HCEC 1CT (cell line): ENCODE data around the gene ZBP1.

ENCODE experiments used
- DNase-seq: peaks from one replicate; pipeline ENCODE4 v3.0.0-alpha.2; 2017

Gene ZBP1

DNA sequence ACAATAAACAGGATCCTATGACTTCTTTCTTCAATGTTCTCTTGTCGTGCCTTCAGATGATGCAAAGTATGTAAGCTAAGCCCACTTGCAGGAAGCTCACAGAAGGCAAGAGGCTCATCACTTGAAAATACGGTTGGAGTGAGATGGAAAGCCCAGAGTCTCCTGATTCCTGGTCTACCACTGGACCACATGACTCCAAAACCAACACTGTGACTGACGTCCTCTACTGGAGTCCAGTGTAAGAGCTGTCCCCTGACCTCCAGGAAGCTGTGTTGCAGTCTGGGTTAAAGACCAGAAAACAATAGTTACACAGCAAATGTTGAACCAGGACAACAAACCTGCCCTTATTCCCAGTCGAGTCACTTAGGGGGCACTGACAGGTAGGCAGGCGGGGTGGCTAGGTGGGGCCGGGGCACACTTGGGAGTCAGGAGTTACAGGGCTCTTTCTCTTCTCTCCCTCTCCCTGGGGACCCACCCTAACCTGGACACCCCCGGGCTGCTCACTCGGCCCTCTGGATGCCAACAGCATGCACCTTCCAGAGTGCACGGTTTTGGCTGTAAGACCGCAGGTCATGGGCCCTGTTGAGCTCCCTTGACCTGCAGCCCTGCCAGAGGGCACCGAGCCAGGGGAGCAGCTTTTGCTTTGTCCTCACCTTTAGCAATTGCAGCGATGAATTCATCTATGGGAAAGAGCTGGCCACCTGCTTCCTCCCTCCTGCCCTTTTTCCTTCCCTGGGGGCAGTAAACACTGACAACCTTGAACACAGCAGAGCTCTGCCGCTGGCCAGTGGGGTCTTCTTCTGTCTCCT is 51.9 kb downstream of the ZBP1 start:
- no peak for DNase-seq

DNA sequence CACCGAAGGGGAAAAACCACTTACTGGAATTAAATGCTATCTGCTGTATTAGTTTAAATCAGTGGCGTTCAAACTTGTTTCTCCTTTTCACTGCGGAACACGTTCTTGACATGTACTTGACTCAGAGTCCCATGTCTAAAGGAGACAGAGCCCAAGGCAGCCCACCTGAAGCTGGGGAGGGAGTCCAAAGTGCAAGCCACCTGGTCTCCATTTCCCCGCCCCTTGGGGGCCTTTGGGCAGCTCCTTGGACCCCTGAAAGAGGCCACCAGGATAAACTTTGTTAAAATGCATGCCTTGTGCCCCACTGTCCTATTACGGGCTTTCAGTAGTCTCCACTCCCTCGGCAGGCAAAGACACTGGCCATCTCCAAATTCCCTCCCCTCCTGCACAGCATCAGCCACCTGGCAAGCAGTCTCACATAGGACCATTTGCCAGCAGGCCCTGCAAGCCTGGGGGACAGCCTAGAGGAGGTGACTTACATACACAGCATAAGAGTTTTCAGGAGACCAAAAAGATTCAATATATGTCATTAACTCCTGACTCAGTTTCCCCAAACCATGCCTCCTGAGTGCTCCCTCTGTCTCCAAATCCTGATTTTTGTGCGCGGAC is 52.7 kb downstream of the ZBP1 start:
- no peak for DNase-seq

DNA sequence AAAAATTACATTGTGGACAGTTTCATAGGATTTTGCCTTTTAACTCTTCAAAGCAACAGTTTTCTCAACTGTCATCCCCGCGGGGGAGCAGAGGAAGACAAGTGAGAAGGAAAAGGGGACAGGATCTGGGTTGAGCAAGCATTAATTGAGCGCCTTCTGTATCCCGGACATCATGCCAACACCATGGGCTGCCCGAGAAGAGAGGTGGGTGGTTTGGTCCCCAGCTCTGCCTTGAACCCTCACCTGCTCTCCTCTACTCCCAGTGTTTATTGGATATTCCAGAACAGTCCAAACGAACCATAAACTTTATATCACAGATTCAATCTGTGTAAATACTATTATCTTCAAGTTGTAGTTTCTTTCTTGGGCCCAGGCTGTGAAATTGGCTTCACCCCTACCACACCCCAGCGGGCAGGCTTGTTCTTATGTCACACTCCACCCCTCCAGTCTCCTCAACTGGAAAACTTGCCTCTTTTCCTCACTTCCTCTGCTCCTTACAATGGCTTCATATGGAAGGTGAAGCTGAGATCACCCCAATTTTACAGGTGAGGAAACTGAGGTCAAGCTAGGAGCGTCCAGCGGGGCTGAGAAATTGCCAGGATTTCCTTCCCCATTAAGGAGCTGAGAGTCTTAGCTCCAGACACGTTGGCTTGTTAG is 53.3 kb downstream of the ZBP1 start:
- no peak for DNase-seq

DNA sequence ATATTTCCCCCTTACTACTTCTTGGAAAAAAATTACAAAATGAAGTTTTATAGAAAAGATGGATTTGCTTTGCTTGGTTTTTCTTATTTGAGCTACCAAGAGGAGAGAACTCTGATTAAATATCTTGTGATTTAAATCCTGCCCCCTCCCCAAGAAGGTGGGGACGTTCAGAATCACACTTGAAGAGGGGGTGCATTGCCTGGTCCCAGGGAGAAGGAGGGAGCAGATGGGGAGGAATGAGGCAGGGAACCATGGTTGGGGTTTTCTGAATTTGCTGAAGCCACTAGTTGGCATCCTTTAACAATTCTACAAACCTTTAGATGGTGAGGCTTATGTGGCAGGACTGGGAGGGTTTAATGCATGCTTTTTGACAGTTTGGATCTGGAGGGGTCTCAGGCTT is 53.8 kb downstream of the ZBP1 start:
- DNase-seq = no peak

DNA sequence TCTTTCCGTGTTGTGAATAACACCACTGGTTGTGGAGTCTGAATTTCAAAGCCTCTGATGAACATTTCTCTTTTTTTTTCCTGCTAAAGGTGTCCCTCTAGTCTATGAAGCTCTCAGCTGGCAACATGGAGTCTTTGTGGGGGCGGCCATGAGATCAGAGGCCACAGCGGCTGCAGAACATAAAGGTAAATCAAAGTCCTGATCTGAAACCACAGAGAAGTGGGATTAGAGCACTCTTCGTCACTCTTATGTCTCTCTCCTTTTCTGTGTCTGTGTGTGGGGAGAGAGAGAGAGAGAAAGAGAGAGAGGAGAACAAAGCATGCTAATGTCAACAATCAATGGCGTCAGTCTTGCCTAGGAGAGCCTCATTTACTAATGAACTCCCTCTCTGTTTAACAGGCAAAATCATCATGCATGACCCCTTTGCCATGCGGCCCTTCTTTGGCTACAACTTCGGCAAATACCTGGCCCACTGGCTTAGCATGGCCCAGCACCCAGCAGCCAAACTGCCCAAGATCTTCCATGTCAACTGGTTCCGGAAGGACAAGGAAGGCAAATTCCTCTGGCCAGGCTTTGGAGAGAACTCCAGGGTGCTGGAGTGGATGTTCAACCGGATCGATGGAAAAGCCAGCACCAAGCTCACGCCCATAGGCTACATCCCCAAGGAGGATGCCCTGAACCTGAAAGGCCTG is 55.1 kb downstream of the ZBP1 start:
- no peak for DNase-seq

DNA sequence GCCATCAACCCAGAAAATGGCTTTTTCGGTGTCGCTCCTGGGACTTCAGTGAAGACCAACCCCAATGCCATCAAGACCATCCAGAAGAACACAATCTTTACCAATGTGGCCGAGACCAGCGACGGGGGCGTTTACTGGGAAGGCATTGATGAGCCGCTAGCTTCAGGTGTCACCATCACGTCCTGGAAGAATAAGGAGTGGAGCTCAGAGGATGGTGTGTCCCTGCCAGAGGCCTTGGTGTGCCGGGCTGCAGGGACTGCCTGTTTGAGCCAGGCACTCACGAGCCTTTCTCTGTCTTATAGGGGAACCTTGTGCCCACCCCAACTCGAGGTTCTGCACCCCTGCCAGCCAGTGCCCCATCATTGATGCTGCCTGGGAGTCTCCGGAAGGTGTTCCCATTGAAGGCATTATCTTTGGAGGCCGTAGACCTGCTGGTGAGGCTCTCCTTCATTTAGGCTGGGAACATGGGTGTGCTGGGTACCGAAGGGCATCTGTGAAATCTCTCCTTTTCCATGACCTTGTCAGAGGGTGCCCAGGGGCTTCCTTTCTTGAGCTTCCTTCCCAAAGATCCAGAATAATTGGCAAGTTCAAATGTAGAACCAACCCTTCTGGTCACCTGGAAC is 55.9 kb downstream of the ZBP1 start:
- DNase-seq = no peak

DNA sequence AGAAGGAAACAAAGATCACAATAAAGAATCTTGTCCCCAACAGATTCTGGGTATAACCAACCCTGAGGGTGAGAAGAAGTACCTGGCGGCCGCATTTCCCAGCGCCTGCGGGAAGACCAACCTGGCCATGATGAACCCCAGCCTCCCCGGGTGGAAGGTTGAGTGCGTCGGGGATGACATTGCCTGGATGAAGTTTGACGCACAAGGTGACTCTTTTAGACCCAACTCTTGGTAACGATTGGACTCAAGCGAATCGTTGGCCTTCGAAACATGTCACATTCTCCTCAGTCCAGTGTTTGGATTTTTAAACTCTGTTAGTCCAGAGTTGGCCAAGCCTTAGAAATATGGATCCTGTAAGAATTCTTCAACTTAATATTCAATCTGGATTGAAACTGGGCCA is 56.7 kb downstream of the ZBP1 start:
- no peak for DNase-seq

DNA sequence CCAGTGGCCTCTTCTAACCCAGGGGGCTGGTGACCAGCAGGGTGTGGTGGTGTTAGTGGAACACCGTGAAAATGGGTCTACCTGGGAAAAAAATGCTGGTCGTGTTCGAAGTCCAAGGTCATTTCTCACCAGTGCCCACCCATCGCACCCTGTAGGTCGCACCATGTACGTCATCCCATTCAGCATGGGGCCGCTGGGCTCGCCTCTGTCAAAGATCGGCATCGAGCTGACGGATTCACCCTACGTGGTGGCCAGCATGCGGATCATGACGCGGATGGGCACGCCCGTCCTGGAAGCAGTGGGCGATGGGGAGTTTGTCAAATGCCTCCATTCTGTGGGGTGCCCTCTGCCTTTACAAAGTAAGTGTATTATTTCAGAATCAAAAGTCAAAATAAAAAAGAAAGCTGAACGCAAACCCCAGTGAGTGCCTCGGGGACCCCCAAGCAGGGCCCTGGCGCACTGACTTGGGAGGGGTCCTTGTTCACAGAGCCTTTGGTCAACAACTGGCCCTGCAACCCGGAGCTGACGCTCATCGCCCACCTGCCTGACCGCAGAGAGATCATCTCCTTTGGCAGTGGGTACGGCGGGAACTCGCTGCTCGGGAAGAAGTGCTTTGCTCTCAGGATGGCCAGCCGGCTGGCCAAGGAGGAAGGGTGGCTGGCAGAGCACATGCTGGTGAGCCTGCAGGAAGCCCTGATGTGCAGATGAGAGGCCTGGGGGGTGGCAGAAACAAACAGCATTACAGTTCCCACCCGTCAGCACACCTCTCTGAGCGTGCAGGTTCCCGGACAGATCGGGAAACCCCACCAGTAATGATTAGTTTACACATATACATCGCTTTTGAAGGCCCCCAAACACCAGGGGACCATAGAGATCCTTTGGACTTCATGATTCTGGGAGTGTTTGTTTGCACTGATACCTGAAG is 57.4 kb downstream of the ZBP1 start:
- DNase-seq = no peak

DNA sequence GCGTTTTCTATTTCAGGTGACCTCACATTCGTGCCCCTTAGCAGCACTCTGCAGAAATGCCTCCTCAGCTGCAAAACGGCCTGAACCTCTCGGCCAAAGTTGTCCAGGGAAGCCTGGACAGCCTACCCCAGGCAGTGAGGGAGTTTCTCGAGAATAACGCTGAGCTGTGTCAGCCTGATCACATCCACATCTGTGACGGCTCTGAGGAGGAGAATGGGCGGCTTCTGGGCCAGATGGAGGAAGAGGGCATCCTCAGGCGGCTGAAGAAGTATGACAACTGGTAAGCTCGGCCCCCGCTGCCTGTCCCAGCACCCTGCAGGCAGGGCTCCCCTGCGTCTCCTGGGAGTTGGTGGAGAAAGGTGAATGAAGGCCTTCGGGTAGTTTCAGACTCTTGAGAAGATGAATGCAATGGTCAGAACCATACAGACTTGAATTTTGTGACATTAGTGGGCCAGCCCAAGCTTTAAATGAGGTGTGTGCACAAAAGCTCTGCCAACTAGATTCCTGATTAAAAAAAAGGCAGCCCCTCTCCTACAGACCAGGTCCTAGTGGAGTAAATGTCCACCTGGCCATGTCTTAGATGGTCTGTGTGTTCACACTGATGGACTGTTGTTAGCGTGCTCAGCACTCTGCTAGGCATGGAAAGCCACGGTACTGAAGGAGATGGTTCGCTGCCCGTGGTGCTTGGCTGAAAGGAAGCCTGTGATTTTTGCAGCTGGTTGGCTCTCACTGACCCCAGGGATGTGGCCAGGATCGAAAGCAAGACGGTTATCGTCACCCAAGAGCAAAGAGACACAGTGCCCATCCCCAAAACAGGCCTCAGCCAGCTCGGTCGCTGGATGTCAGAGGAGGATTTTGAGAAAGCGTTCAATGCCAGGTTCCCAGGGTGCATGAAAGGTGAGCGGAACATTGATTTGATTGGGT is 58.6 kb downstream of the ZBP1 start:
- no peak for DNase-seq

- DNase-seq = no peak
Observed at GRCh38 chr20:57560554-57561355, 59.5 kb downstream of the ZBP1 start, which contains the start of gene PCK1. PCK1 (plus strand) TSS chr20:57561110; CDS start chr20:57561412, 302 bp downstream.

GRCh38 chr20:57559658-57560553 is 60.3 kb downstream of the ZBP1 start:
- DNase-seq = no peak

- no peak for DNase-seq
Observed at GRCh38 chr20:57559289-57559634, 61.0 kb downstream of the ZBP1 start.

DNA sequence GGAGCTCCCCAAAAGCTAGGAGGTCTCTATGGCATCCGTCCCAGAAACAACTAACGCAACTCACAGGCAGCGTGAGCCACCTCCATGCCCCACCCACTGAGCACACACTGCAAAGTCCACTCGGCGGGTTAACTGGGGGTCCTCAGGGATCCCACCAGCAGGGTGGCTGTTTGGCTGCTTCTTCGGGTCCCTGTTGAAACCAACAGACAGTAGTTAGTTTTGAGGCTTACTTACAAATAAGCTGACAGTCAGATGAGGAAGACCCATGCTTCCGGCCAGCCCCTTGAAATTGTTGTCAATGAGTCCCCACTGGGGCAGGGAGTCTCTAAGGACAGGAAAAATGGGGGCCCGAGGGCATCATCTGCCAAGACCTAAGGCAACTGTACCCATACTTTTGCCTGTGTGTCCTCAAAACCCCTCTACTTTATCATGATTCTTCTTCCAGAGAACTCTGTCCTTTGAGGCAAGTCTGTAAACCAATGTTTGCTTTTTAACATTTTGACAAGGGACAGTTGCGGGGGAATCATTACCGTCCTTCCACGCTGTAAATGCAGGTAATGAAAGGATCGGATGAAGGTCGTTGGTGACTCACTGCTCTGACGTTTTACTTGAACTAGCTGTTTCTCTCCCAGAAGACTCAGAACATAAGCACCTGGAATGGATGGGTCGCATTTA is 61.5 kb downstream of the ZBP1 start:
- no peak for DNase-seq

DNA sequence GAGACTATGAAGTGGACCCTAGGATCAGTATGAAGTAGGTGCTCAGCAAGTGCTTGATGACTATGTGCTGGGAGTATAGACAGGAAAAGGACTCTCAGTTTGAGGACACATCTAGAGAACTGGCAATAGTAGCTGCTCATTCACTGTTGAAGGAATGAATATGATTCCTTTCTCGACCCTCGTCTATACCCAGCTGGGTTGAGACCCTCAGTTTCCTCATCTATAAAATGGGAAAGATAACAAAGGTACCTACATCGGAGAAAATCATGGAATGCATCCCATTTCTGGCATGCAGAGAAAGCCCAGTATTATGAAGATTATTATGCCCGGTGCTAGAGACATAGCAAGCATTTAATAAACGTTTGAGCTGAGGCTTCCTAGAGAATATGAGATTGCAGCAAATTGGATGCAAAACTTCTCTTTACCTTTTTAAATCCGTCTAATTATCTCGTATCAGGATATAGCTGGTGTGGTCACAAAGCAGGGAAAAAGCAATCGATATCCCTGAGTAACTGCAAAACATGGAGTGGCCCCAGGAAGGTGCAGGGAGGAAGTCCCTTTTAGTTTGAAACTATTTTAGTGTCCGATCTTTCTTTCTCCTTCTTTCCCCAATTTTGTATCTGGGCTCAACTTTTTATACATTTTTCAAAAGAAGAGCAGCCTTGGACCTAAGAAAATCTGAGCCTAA is 62.2 kb downstream of the ZBP1 start:
- no peak for DNase-seq

DNA sequence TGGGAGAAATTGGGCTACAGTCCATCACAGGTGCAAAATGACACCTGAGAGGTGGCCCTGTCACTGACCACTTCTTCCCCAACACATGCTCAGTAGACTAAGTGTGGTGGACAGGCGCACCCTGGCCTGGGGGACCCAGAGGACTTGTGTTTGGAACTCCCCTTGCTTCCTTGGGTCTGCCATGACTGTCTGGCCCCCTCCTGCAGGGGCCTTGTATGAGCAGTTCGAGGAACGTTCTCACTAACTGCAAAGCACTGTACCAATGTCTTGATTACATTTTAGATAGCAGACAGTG is 63.3 kb downstream of the ZBP1 start:
- DNase-seq = no peak

DNA sequence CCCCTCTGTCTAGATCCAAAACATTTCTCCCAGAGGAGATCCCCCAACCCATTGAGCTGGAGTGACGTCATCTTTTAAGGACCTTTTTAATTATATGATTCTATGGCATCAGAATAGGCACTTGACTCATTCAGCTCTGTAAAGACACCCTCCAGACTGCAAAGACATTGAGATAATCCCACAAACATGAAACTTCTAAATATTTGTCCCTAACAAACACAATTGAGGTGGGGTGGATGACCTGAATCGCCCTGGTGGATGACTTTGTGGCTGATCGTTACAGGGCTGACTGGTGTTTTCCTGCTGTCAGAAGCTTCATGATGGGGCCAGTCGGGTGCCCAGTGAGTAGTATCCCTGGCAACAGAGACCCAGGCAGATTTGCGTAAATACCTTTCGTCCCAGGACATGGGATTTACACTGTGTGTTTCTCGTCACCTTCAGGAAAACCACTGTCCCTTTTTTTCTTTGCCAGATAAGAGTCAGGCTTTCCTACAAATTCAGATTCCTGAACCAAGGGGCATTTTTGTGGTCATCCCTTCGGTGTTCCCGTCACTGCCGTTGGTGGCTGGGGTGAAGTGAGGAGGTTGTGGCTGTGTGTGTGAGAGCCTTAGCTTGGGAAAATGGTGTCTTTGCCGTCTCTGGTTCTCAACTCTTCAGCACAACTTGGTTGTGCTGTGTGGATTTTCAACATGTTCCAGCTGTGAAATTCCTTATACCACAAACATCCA is 64.6 kb downstream of the ZBP1 start:
- DNase-seq = no peak
